PC-9 (cell line): ENCODE data around the gene TPST2. TPM values are rescaled to one million over a fixed set of nuclear protein-coding genes. Genes with fewer than 3 reads are reported as not detected.

Source experiments
- BruUV-seq: library from RNA; stranded (reverse); fragments of 400-500 nt; replicated peaks from 2 replicates; lab custom pipeline; 2021; lab: Mats Ljungman, UMichigan
- CTCF ChIA-PET: fragments of 300-600 bp; sonication (Branson Sonifier 250); formaldehyde crosslinking; loops from one replicate; lab custom pipeline; 2022; ENCODE audit warnings: antibody characterized with exemption; lab: Charles Lee
- POLR2A ChIA-PET: fragments of 300-600 bp; sonication (Branson Sonifier 250); formaldehyde crosslinking; loops from one replicate; lab custom pipeline; 2022; ENCODE audit warnings: antibody characterized with exemption; ENCODE audit not compliant: unreplicated experiment; lab: Charles Lee
- DNase-seq, 2 experiments: peaks; one replicate each; pipeline versions ENCODE4 v3.0.0 to v3.0.0-alpha.2; 2015 to 2022; ENCODE audit warnings: mixed read lengths in 1 of 2
- H2AFZ ChIP-seq: fragments of 200-600 bp; sonication (generic); 2 replicates; pipeline ENCODE4 v1.8.1; 2017; ENCODE audit warnings: antibody characterized with exemption
- H3F3A ChIP-seq: fragments of 200-600 bp; sonication (generic); 2 replicates; pipeline ENCODE4 v1.8.1; 2017; ENCODE audit warnings: antibody characterized with exemption, mild to moderate bottlenecking, low read depth; ENCODE audit not compliant: insufficient read depth
- H3K27ac ChIP-seq: fragments of 200-600 bp; sonication (generic); 2 replicates; pipeline ENCODE4 v1.6.1; 2016; ENCODE audit warnings: mixed run types
- H3K27me3 ChIP-seq: fragments of 200-600 bp; sonication (generic); 2 replicates; pipeline ENCODE4 v1.6.1; 2016; ENCODE audit warnings: low read depth, mixed run types; ENCODE audit not compliant: insufficient read depth
- H3K36me3 ChIP-seq: fragments of 200-600 bp; sonication (generic); 2 replicates; pipeline ENCODE4 v1.6.1; 2016; ENCODE audit warnings: low read depth, mixed run types
- H3K4me1 ChIP-seq: fragments of 200-600 bp; sonication (generic); replicated peaks from 2 replicates; pipeline ENCODE4 v1.6.1; 2016; ENCODE audit warnings: mixed run types; ENCODE audit not compliant: insufficient read depth
- H3K4me2 ChIP-seq: fragments of 200-600 bp; sonication (generic); 2 replicates; pipeline ENCODE4 v1.6.1; 2017; ENCODE audit warnings: mixed run types
- H3K4me3 ChIP-seq: fragments of 200-600 bp; sonication (generic); 2 replicates; pipeline ENCODE4 v1.6.1; 2016; ENCODE audit warnings: mixed run types
- H3K79me2 ChIP-seq: fragments of 200-600 bp; sonication (generic); 2 replicates; pipeline ENCODE4 v1.6.1; 2017; ENCODE audit warnings: low read depth, mixed run types
- H3K9me2 ChIP-seq: fragments of 200-600 bp; sonication (generic); 2 replicates; pipeline ENCODE4 v1.8.1; 2017; ENCODE audit warnings: mild to moderate bottlenecking; ENCODE audit not compliant: insufficient read depth
- H3K9me3 ChIP-seq: fragments of 200-600 bp; sonication (generic); 2 replicates; pipeline ENCODE4 v1.8.1; 2016; ENCODE audit warnings: low read depth; ENCODE audit not compliant: insufficient read depth
- H4K20me1 ChIP-seq: fragments of 200-600 bp; sonication (generic); 2 replicates; pipeline ENCODE4 v1.8.1; 2017; ENCODE audit not compliant: insufficient read depth
- CTCF ChIP-seq: fragments of 200-600 bp; sonication (generic); conservative IDR thresholded peaks from 2 replicates; pipeline ENCODE4 v1.6.1; 2017; ENCODE audit warnings: mixed run types, antibody characterized with exemption, mild to moderate bottlenecking, moderate library complexity
- EZH2 ChIP-seq: fragments of 200-600 bp; sonication (generic); IDR thresholded peaks from 2 replicates; pipeline ENCODE4 v1.8.0; 2017; ENCODE audit warnings: antibody characterized with exemption, low read depth
- intact Hi-C: fragments of 100-400 bp; cut with micrococcal nuclease; formaldehyde crosslinking; loops from one replicate; pipeline ENCODE4 v1.10.0; 2022; ENCODE audit not compliant: unreplicated experiment
- total RNA-seq: library from RNA; stranded (reverse); gene quantifications from 2 replicates; pipeline ENCODE4 v1.2.3, GENCODE V29; 2021

The TPST2 gene
- total RNA-seq, 1 experiment from 2014 or later = 13.5 TPM

GRCh38 chr22:26585104-26585790 is 4.7 kb downstream of the TPST2 start:
- ChIA-PET POLR2A (interaction anchor here (0.6 kb wide), 1 partner anchor 826 kb away, joined by 3 read pairs; no protein-coding TSS in a partner anchor), CTCF (interaction anchor here (0.6 kb wide), 2 partner anchors 11 to 957 kb away, joined by 4 to 5 read pairs; no protein-coding TSS in a partner anchor)
- H3K9me3 ChIP-seq = no peaks in the 10 kb centered on the region
- no peak for TF ChIP-seq CTCF
- no peak for TF ChIP-seq EZH2
- intact Hi-C loops = no loop called here
- no peaks in the 10 kb centered on the region for H3K79me2 ChIP-seq
- H3K9me2 ChIP-seq = no peaks in the 10 kb centered on the region
- no peak overlapping the region for H3K4me3 ChIP-seq
- no peaks in the 10 kb centered on the region for H3K4me1 ChIP-seq
- H3K4me2 ChIP-seq = no peak overlapping the region
- BruUV-seq = no TSS peak
- DNase-seq = peak; percentile 50 to 62
- H3K27ac ChIP-seq = no peak overlapping the region
- no peaks in the 10 kb centered on the region; the same call in 1 of the 2 replicates for H4K20me1 ChIP-seq
- no peaks in the 10 kb centered on the region for H3K27me3 ChIP-seq
- H2AFZ ChIP-seq = no peak overlapping the region
- no peaks in the 10 kb centered on the region for H3F3A ChIP-seq
- H3K36me3 ChIP-seq = no peaks in the 10 kb centered on the region

GRCh38 chr22:26584010-26584409 is 5.9 kb downstream of the TPST2 start:
- ChIA-PET POLR2A (no interaction called here), CTCF (no interaction called here)
- TF ChIP-seq CTCF = no peak
- TF ChIP-seq EZH2 = no peak
- no peak for DNase-seq
- no peaks in the 10 kb centered on the region for H3K9me3 ChIP-seq
- H3K27me3 ChIP-seq = no peaks in the 10 kb centered on the region
- H3K9me2 ChIP-seq = no peaks in the 10 kb centered on the region
- H3K79me2 ChIP-seq = no peaks in the 10 kb centered on the region
- no peak overlapping the region for H3K4me2 ChIP-seq
- H4K20me1 ChIP-seq = no peaks in the 10 kb centered on the region; the same call in 1 of the 2 replicates
- no peaks in the 10 kb centered on the region for H3F3A ChIP-seq
- BruUV-seq = no TSS peak
- H3K4me3 ChIP-seq = no peak overlapping the region
- no peaks in the 10 kb centered on the region for H3K36me3 ChIP-seq
- intact Hi-C loops = no loop called here
- H3K4me1 ChIP-seq = no peaks in the 10 kb centered on the region
- H3K27ac ChIP-seq = no peak overlapping the region
- no peak overlapping the region for H2AFZ ChIP-seq

GRCh38 chr22:26581633-26582168 is 8.2 kb downstream of the TPST2 start:
- DNase-seq = no peak
- CTCF ChIA-PET = no interaction called here
- no peak overlapping the region for H2AFZ ChIP-seq
- H3K9me3 ChIP-seq = no peaks in the 10 kb centered on the region
- H4K20me1 ChIP-seq = no peaks in the 10 kb centered on the region; the same call in 1 of the 2 replicates
- BruUV-seq = no TSS peak
- intact Hi-C loops = no loop called here
- no peaks in the 10 kb centered on the region for H3K9me2 ChIP-seq
- H3K4me3 ChIP-seq = no peak overlapping the region
- H3K79me2 ChIP-seq = no peaks in the 10 kb centered on the region
- TF ChIP-seq EZH2 = no peak
- TF ChIP-seq CTCF = no peak
- no peak overlapping the region for H3K27ac ChIP-seq
- no peaks in the 10 kb centered on the region for H3K36me3 ChIP-seq
- H3K27me3 ChIP-seq = no peaks in the 10 kb centered on the region
- H3F3A ChIP-seq = no peaks in the 10 kb centered on the region
- no peak overlapping the region for H3K4me2 ChIP-seq
- POLR2A ChIA-PET = no interaction called here
- no peaks in the 10 kb centered on the region for H3K4me1 ChIP-seq
